Skin of body (tissue), 2 donors: Measurements from ENCODE around the gene GPD1. TPM values are rescaled to one million over a fixed set of nuclear protein-coding genes. Genes with fewer than 3 reads are reported as not detected.

Experiments used
- DNase-seq: peaks from one replicate; lab custom pipeline; 2025; lab: John Stamatoyannopoulos, UW
- total RNA-seq: library from RNA; depleted of rRNA; stranded (reverse); fragments of >200 nt; gene quantifications from one replicate; pipeline ENCODE4 v1.2.3, GENCODE V29; 2014

GPD1 gene
- total RNA-seq, 1 donor from 2014 or later: 163 TPM

DNA sequence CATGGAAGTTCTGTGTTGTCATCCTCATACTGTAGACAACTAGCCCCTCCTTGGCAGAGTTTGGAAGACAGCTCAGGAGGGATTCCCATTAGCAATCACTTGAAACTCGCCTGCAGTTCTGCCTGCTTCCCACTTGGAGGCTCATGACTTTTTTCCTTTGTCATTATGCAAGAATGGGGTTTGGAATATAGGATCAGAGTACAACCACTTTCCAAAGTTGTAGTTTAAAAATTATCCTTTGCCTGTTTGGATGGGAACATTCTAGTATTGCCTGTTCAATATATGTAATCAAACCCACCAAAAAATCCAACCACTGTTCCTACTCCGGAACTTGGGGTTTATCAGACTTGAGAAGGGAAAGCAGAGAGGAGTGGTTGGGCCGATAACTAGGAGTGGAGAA, 2.1 kb upstream of the GPD1 start:
- peak; percentile 12 for DNase-seq

DNA sequence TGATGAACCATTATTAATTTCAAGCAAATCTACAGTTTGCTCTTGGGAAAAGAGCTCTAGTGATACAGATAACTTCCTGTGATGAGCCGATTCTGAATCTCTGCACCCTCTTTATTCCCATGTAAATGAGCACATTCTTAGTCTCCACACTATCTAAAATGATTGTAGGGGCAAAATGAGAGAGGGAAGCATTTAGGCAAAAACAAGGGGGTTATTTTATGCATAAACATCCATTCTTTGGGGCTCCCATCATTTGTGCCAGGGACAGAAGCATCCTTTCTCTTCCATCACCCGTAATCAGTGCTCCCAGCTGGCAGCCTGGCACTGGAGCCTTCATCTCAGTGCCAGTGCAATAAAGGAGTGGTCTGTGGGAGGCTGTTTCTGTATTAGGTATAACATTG, 1.7 kb upstream of the GPD1 start:
- no peak for DNase-seq

DNA sequence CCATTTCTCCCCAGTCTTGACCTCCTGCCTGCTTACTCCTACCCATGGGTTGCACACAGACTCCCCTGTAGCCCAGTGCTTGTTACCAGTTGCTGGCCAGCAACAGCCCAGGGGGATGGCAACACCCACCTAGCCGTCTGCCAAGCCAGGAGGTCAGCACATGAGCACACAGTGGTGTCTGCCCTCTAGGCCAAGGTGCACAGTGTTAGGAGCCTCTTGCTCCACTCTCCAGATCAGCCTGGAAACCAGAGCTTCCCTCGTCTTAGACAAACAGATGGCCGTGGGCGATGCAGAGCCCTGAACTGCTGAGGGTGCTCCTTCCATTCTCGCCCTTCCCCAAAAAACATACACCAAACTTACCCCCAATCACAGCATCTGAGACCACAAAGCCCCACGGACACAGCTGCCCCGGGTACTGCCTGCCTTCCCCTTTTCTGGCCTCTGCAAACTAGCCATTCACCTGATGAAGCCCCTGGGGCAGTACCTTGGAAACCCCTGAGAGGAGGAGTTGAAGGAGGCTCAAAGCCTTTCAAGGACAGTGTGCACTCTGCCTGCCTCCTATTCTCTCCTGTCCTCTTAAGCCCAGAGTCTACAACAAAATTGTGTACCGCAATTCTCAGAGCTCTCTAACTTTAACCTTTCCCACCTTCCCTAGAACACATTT, 1.0 kb upstream of the GPD1 start:
- DNase-seq: no peak

DNA sequence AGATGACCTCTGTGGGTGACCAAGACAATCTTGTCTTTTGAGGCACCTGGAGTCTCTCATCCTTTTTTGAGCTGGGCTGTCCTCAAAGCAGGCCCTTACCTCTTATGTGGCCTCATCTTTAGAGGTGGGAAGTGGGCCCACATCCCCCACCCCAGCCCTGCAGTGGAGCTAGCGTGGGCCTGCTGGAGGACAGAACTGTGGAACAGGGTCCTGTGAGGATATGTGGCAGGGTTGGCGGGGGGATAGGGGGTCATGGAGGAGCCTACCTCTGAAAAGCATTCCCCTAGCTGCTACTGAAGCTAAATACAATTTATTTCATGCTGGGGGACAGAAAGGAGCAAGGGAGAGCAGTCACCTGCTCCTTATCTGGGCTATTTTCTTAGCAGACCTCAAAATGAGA, 457 bp upstream of the GPD1 start:
- DNase-seq: no peak

DNA sequence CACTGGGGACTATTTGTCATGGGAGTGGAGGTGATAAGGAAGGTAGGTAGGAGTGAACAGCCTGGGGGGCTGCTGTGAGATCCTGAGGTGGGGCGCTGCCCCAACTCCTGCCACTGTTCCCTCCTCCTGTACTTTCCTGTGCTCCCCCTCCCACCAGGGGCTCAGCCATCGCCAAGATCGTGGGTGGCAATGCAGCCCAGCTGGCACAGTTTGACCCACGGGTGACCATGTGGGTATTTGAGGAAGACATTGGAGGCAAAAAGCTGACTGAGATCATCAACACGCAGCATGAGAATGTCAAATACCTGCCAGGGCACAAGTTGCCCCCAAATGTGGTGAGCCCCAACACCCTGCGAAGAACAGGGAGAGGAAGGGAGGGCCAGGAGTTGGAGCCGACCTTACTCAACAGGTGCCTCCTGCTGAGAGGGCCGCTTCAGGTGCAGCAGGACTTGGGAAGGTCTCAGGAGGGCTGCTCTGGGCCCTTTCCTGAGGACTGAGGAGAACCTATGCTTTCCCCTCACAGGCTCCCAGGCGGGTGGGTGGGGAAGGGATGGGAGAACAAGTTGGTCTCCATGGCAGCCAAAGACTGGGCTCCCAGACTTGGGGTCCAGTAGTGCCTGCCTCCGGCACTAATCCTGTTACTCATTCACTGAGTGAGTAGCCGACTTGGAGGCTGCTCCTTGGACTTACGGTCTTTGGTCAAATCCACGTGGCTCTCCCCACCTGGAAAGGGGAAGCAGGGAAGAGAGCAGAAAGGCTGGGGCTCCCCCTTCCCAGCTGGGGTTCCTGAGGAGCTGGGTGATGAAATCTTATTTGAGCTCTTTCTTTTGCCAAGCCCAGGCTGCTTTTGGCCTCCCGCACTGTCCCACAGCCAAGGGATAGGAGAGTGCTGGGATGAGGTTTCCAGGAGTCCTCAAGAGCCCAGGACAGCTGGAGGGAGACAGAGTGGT, 884 bp downstream of the GPD1 start:
- DNase-seq: no peak

DNA sequence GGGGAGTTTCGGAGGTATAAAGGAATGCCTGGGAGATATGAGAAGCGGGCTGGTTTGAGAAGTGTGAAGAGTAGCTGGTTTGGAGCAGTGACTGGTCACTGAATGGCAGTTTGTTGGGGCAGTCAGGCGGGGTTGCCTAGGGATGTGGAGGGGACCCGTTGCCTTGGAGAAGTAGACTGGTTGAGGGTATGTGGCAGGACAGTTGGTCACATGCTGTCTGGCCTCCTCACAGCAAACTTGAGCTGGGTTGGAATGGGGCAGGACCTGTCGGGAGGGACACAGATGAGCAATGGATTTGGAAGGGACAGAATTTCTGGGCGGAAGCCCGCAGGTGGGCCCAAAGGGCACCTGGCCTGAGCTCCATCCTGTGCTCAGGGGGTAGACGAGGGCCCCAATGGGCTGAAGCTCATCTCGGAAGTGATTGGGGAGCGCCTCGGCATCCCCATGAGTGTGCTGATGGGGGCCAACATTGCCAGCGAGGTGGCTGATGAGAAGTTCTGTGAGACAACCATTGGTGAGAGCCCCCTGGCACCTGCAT, 2.2 kb downstream of the GPD1 start:
- DNase-seq: no peak

DNA sequence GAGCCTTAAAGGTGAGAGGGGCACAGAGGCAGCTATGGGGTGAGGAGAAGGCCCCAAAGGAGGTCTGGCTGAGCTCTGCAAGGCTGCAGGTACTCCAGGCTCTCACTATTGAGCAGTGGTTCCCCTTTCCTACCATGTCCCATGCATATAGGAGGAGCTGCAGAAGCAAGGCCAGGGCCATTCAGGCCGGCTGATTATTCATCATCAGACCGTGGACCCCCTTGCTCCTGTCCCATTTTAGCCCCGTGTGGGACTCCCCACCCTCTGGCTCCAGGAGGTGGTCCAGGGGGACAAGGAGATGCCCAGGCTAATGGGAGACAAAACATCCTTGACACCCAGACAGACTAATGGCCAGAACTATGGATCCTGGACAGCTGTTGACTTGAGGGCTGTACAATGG, 3.1 kb downstream of the GPD1 start:
- no peak for DNase-seq

DNA sequence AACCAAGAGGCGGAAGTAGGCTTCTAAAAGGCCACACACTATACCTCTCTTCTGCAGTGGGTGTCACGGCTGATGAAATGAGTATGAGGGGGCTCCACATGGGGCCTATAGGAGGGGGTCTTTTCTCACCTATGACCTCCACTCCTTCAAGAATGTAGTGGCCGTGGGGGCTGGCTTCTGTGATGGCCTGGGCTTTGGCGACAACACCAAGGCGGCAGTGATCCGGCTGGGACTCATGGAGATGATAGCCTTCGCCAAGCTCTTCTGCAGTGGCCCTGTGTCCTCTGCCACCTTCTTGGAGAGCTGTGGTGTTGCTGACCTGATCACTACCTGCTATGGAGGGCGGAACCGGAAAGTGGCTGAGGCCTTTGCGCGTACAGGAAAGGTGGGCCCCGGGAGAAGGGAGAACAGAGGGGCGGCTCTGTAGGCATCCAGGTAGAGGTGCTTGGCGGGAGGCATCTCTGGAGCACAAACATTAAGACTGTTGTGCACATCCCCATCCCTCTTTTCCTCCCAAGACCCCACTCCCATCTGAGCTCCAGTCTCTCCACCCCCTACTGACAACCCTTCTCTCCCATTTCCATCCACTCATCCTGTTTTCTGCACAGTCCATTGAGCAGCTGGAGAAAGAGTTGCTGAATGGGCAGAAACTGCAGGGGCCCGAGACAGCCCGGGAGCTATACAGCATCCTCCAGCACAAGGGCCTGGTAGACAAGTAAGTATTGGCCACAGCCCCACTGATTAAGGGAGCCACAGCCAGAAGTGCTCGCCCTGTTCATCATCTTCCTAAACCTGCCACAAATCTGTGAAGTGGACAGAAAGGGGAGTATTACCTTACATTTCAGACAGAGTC, 3.8 kb downstream of the GPD1 start:
- no peak for DNase-seq

DNA sequence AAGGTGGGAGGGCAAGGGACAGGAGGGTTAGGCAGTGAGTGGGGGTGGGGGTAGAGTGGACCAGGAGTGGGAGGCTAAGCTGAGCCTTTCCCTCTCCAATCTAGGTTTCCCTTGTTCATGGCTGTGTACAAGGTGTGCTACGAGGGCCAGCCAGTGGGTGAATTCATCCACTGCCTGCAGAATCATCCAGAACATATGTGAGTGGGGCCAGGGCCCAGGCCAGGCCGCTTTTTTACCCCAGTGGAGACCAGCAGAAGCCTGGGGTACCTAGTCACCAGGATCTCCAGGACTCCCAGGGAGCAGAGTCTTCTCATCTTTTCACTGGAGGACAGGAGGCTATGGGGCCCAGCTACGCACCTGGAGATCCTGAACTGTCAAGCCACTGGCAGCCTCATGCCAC, 5.5 kb downstream of the GPD1 start:
- no peak for DNase-seq

DNA sequence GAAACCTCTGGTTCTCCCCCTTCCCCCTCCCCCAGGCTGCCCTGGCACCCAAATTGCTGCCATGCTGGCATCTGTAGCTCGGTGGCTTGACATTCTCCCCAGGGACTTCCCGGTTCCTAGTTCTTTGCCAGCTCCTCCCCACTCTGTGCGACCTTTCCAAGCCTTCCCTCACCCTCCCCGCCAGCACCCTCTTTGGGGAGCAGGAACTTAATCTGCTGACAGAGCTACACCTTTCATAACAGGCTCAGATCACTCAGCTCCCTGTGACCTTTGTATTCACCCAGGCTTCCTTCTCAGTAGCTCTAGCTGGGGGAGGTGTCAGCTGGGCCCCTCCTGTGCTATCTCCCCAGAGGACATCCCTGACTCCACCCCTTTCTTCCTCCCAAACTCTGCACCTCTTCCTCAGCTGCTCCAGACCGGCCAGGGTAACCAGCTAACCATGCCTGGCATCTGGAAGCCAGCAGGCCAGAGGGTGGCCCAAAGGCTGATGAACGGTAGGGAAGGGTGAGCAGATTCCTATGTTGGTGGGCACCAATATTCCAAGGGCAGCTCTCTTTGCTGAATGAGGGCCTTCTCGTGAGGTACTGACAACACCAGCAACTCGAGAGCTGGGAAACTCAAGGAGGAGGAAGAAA, 6.4 kb downstream of the GPD1 start:
- no peak for DNase-seq

DNA sequence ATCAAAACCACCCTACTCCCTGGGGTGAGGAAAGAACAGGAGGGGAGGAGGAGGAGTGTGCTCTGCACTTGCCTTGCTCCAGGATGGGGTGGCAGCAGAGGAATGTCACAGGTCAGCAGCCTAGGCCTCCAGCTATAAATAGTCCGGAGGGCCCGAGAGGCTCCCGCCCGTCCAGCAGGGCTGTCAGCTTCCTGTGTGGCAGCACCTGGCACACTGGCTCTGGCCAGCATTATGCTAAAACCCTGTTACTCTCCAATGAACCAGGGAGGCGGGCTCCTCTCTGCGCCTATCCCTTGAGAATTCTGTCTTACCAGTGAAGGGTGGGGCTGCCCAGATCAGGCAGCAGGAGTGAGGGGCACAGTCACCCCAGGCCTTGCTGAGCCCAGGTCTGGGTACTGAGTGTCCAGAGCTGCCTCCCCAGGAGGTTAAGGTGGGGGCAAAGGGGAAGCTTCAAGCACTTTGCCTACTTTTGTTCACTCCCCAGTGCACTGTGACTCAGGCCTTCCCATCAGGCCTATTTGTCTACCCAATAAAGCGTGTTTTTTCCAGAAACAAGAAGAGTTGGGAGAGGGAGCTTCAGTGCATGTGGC, 7.0 kb downstream of the GPD1 start:
- peak; percentile 29 for DNase-seq

DNA sequence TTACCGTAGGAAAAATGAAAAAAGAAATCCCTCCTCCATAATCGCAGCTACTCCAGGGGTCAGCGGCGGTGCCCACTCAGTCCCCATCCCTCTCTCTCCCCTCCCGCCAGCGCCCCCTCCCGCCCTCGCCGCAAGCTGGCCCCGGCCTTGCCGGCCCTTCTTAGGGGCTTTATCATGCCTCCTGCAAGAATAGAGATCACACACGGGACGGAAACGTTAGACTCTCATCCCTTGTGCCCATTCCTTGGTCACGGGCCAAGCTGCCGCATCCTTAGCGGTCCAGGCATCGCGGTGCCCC, 7.5 kb downstream of the GPD1 start:
- no peak for DNase-seq

DNA sequence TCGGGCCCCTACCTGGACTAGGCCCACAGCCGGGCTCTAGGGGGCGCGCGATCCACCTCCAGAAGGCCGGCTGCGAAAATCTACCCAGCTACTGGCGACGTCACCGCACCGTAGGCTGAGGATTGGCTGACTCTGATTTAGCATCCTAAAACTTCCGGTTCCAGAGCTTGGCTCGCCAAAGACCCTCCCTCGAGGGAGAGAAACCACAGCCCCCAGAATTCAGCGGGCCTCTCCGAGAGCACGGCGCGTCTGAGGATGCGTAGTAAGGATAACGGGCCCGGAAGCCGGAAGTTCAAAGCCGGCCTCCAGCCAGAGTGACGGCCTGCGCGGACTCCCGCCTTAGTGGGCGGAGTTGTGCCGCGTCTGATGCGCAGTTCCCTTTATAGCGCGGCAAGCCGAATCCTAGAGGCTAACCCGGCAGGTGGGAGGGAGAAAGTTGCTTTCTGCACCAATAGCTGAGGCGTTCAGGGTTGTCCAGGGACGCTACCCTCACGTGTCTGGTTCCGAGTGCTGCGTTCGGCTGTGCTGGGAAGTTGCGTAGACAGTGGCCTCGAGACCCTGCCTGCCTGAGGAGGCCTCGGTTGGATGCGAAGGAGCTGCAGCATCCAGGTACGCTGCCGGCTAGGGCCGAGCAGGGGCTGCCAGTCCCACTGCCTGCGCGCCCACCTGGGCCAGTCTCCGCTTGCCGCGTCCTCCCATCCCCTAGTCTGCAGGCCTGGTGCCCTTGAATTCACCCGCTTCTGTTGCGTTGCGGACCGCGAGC, 8.1 kb downstream of the GPD1 start, which contains the start of gene COX14:
COX14 (plus strand) TSS at position 544 of the 763 bp plus-strand sequence. CDS start 7,808 bp downstream, outside the sequence.
- peak; percentile 99 for DNase-seq

DNA sequence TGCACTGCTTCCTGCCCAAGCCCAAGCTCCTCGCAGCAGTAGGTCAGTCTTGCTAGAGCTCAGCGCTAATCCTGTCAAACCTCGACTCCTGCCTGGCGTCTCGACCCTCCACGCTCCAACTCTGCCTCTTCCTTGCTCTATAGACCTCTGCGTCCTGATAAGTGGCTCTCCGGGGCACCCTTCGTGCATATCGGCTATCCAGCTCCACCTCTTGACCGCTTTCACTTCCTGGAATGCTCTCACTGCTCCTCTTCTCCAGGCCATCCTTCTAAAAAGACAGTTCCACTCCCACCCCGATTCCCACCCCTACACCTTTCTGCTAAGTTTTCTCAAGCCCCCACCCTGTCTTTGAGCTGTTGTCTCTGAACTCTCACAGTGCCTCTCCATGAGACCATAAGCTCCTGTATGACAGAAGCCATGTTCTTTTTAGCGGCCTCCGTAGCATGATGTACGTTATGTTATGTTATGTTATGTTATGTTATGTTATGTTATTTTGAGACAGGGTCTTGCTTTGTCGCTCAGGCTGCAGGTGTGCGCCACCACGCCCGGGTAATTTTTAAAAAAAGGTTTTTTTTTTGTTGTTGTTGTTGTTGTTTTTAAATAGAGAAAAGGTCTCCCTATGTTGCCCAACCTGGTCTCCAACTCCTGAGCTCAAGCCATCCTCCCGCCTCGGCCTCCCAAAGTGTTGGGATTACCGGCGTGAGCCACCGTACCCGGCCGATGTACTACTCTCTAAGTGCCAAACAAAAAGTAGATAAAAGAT, 8.8 kb downstream of the GPD1 start:
- peak; percentile 54 for DNase-seq

DNA sequence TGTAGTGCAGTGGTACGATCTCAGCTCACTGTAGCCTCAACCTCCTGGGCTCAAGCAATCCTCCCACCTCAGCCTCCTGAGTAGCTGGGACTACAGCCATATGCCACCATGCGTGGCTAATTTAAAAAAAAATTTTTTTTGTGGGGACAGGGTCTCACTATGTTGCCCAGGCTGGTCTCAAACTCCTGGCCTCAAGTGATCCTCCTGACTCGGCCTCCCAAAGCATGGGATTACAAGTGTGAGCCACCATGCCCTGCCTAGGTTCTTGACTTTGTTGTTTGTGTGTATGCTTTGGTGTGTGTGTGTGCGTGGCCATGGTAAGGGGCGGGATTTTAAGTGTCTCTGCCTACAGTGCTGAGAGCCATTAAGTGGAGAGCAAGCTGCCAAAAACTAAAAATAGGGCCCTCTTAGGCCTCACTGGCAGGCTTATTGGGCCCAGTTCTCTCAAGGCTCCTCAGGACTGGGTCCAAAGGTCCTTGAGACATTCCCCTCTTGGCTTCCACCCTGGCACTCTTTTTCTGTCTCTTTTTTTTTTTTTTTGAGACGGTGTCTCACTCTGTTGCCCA, 13.3 kb downstream of the GPD1 start:
- no peak for DNase-seq

DNA sequence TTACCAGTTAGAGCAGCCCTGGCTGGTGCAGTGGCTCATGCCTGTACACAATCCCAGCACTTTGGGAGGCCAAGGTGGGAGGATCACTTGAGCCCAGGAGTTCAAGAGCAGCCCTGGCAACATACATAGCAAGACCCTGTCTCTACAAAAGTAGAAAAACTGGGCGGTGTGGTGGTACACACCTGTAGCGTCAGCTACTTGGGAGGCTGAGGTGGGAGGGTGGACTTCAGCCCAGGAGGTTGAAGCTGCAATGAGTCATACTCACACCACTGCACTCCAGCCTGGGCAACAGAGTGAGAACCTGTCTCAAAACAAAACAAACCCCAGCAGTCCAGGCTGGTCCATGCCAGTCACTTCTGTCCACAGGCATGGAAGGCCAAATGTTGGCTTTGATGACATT, 15.6 kb downstream of the GPD1 start:
- no peak for DNase-seq

DNA sequence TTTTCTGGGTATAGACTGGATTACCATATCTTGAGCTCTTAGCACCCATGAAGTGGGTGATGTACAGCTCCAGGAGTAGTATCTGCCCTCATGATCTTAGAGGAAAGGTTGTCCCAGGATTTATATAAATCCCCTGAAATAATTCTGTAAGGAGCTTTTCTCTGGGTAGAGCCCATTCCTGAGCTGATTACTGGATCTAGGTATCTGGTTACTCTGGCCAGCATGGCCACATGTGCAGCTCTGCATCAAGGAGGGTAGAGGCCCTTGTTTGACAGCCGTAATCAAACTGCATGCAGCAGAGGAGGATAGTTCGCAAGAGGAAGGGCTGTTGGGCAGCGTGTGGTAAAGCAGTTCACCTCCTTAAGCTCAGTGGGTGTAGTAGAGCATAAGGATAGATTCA, 16.7 kb downstream of the GPD1 start:
- no peak for DNase-seq

DNA sequence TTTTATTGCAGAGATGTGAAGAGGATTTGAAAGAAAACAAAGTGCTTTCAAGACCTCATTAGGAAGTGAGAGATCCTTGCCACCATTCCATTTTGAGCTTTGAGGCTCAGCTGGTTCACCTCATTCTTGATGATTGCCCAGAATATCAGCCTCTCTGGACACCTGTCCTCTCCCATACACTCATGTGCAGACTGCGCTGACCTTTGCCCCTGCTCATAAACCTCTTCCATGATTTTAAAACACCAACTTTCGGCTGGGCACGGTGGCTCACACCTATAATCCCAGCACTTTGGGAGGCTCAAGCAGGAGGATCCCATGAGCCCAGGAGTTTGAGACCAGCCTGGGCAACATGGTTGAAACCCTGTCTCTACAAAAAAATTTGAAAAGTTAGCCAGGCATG, 17.1 kb downstream of the GPD1 start:
- DNase-seq: no peak

DNA sequence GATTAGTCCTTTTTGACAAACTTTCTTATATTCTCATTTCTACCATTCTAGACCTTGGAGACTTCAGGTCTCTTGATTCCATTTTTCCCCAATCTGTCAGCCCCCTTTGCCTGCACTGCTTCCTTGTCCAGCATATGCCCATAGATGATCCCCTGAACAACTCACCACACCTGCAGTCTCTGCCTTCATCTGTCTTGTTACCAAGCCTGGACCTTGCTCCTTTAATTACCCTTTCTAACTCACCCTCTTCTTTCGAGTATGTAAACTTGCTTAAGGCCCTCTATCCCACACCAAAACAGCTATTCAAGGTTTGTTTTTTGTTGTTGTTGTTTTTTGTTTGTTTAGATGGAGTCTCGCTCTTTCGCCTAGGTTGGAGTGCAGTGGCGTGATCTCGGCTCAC, 17.8 kb downstream of the GPD1 start:
- no peak for DNase-seq
